ENCODE measurements around the gene SYT1.

- no peak for TF ChIP-seq GATA3 (IDR thresholded peaks at IDR 0.05; ENCODE audit: low read depth, low read length)
- no peak for TF ChIP-seq GATA2 (IDR thresholded peaks at IDR 0.05; ENCODE audit: low read depth, low read length)
Observed at GRCh38 chr12:79384551-79384950, 520.0 kb downstream of the SYT1 start.
